ENCODE measurements around the gene IFNAR1. TPM values are rescaled to one million over a fixed set of nuclear protein-coding genes. Genes with fewer than 3 reads are reported as not detected.

IFNAR1 gene
- total and polyA plus RNA-seq, 2 of the 8 experiments (the other 6 are each of a cell fraction or from before 2014, with no cell fraction given) = 3.1 to 17.1 TPM

DNA sequence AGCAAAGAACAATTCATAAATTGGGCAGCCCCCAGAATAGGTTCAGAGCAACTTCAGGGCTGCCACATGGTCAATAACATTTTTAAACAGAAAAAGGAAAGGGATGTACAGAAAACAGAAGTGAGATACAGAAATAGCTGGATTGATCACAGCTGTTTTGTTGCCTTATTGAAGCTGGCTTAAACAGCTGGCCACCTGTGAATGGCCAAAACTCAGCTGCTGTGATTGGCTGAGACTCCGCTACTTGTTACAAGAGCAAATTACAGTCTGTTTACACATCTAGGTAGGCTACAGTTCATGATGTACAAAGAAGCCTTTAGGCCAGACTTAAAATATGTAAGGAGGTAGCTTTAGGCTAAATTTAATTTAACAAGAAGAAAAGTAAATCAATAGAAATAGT lies 11.6 kb upstream of the IFNAR1 start:
- Histone ChIP-seq H3K56ac (replicated peaks; ENCODE audit: insufficient read length, low read depth, low read length) (no peak overlapping the region), H3K23me2 (ENCODE audit: low read depth, low read length) (no peaks in the 10 kb centered on the region), H3K9ac (replicated peaks in 1 of 4; ENCODE audit: extremely low read depth in 1 of 4, low read depth in 3 of 4, low read length in 3 of 4) (no peak overlapping the region), H3K36me3 (ENCODE audit: control insufficient read depth in 2 of 4, insufficient read depth in 4 of 4, low read length in 3 of 4) (no peaks in the 10 kb centered on the region), H2AFZ (ENCODE audit: low read length) (no peak overlapping the region), H3K9me3 (ENCODE audit: insufficient read depth in 2 of 2, low read depth in 1 of 2, low read length in 1 of 2) (no peaks in the 10 kb centered on the region), H4K8ac (ENCODE audit: extremely low read depth, insufficient read depth, low read length) (no peak overlapping the region), H2BK20ac (ENCODE audit: low read length) (no peak overlapping the region), H3K18ac (ENCODE audit: extremely low read depth, low read length) (no peak overlapping the region), H2BK120ac (replicated peaks; ENCODE audit: low read depth, low read length) (no peak overlapping the region), H3K27ac (ENCODE audit: low read depth, low read length) (no peak overlapping the region), H3K23ac (ENCODE audit: insufficient read length) (no peak overlapping the region), H3K4me1 (replicated peaks in 1 of 4; ENCODE audit: control insufficient read depth in 3 of 4, insufficient read depth in 4 of 4, low read length in 3 of 4) (no peaks in the 10 kb centered on the region), H4K20me1 (replicated peaks in 1 of 2; ENCODE audit: control insufficient read depth in 1 of 2, insufficient read depth in 2 of 2, low read length in 2 of 2) (no peaks in the 10 kb centered on the region), H3K79me1 (ENCODE audit: low read depth, low read length) (no peaks in the 10 kb centered on the region), H4K91ac (replicated peaks; ENCODE audit: insufficient read length, low read length) (no peak overlapping the region), H3K4me3 (ENCODE audit: extremely low read depth in 1 of 4, insufficient read depth in 2 of 4, low read depth in 3 of 4, low read length in 4 of 4) (no peak overlapping the region), H3K4ac (replicated peaks; ENCODE audit: insufficient read length, low read depth, low read length) (no peak overlapping the region), H4K5ac (ENCODE audit: insufficient read length, low read depth, low read length) (no peak overlapping the region), H2AK5ac (ENCODE audit: low read depth, low read length) (no peak overlapping the region), H2BK15ac (ENCODE audit: low read length) (no peak overlapping the region), H3K27me3 (replicated peaks in 1 of 4; ENCODE audit: control insufficient read depth in 3 of 4, extremely low read depth in 1 of 4, insufficient read depth in 3 of 4, low read length in 3 of 4) (no peaks in the 10 kb centered on the region), H2BK5ac (ENCODE audit: low read depth, low read length) (no peak overlapping the region), H3K14ac (ENCODE audit: insufficient read length) (no peak overlapping the region), H2BK12ac (ENCODE audit: low read depth, low read length) (no peak overlapping the region), H3K79me2 (ENCODE audit: control insufficient read depth in 1 of 2, insufficient read depth in 2 of 2, low read length in 2 of 2) (no peaks in the 10 kb centered on the region), H3K4me2 (ENCODE audit: insufficient read depth in 1 of 2, low read depth in 2 of 2, low read length in 2 of 2) (no peak overlapping the region)
- FAIRE-seq (no peak), DNase-seq (ENCODE audit: low read depth in 1 of 2, low spot score in 2 of 2) (no peak)
- CTCF ChIA-PET (ENCODE audit: partially characterized antibody) = interaction anchor here (1.2 to 3.1 kb wide), 4 partner anchors 10 to 48 kb away, joined by 3 to 13 read pairs (median 4); no protein-coding TSS in a partner anchor
- no peak for TF ChIP-seq POLR2A (IDR thresholded peaks at IDR 0.05; ENCODE audit: control extremely low read depth in 1 of 2, low read depth in 2 of 2, low read length in 2 of 2)
- TF ChIP-seq CBX5 (IDR thresholded peaks at IDR 0.05; ENCODE audit: low read depth, low read length) = no peak
- TF ChIP-seq, protein P1, sequence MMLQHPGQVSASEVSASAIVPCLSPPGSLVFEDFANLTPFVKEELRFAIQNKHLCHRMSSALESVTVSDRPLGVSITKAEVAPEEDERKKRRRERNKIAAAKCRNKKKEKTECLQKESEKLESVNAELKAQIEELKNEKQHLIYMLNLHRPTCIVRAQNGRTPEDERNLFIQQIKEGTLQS (IDR thresholded peaks at IDR 0.05; ENCODE audit: insufficient read depth, low read depth, low read length) = no peak
- TF ChIP-seq BACH1 (IDR thresholded peaks at IDR 0.05; ENCODE audit: low read length) = no peak
- no peak for TF ChIP-seq HDAC2 (IDR thresholded peaks at IDR 0.05; ENCODE audit: borderline replicate concordance in 1 of 2, low read depth in 2 of 2, low read length in 2 of 2)
- no peak for TF ChIP-seq CBX8 (IDR thresholded peaks at IDR 0.05; ENCODE audit: borderline replicate concordance, low read depth, low read length)
- TF ChIP-seq, protein P2, sequence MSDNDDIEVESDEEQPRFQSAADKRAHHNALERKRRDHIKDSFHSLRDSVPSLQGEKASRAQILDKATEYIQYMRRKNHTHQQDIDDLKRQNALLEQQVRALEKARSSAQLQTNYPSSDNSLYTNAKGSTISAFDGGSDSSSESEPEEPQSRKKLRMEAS (IDR thresholded peaks at IDR 0.05) = no peak
- TF ChIP-seq, protein P3, sequence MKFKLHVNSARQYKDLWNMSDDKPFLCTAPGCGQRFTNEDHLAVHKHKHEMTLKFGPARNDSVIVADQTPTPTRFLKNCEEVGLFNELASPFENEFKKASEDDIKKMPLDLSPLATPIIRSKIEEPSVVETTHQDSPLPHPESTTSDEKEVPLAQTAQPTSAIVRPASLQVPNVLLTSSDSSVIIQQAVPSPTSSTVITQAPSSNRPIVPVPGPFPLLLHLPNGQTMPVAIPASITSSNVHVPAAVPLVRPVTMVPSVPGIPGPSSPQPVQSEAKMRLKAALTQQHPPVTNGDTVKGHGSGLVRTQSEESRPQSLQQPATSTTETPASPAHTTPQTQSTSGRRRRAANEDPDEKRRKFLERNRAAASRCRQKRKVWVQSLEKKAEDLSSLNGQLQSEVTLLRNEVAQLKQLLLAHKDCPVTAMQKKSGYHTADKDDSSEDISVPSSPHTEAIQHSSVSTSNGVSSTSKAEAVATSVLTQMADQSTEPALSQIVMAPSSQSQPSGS (IDR thresholded peaks at IDR 0.05; ENCODE audit: low read length) = no peak
- TF ChIP-seq CTBP2 (IDR thresholded peaks at IDR 0.05; ENCODE audit: borderline replicate concordance, insufficient read depth, insufficient read length, low read length) = no peak
- TF ChIP-seq TBP (IDR thresholded peaks at IDR 0.05; ENCODE audit: low read depth, low read length) = no peak
- no peak for TF ChIP-seq SAP30 (IDR thresholded peaks at IDR 0.05; ENCODE audit: insufficient read depth, insufficient replicate concordance, low read length)
- WGBS, 2 experiments (ENCODE audit: extremely low coverage in 1 of 2, insufficient coverage in 1 of 2, insufficient read length in 1 of 2, insufficient replicate concordance in 2 of 2, low coverage in 1 of 2, low lambda C conversion rate in 2 of 2, missing lambda C conversion rate in 1 of 2) = 100% methylated on average over 1 of the region's 1 CpG; no CpG with 5 or more reads in 1 of the 2 experiments
- POLR2A ChIA-PET (ENCODE audit: partially characterized antibody) = interaction anchor here (1.6 kb wide), 1 partner anchor 12 kb away, joined by 6 read pairs; the partner anchor contains the start of gene IFNAR1
